ENCODE data around the gene DRD3.

DNA sequence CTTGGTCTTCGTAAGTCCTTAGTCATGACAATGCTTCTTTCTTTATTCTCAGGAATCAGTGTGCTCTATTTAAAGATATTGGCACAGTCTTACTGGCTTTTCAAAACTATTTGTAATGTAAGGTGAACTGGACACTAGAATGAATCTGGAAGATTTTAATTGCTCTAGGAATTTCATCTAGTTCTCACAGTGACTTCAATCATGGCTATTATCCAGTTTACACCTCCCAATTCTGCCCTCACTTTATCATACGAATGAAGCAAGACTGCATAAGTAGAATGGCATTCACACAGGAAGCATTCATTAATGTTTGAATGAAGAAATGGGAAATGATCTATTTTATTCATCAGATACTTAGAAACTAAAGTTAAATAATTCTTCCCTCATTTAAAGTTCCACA lies 26.7 kb upstream of the DRD3 start:
- TF ChIP-seq POLR2A (IDR thresholded peaks at IDR 0.05; ENCODE audit: low read depth, low read length) (no peak), POLR2AphosphoS5 (IDR thresholded peaks at IDR 0.05; ENCODE audit: low read depth, low read length) (no peak), POU2F2 (IDR thresholded peaks at IDR 0.05; ENCODE audit: low read depth, low read length) (no peak), TAF1 (IDR thresholded peaks at IDR 0.05; ENCODE audit: low read depth, low read length) (no peak), SPI1 (IDR thresholded peaks at IDR 0.05; ENCODE audit: low read depth, low read length) (no peak), PAX5 (IDR thresholded peaks at IDR 0.05; ENCODE audit: insufficient read depth, low read length, severe bottlenecking) (no peak)
